ENCODE measurements around the gene HEATR5B. TPM values are rescaled to one million over a fixed set of nuclear protein-coding genes. Genes with fewer than 3 reads are reported as not detected.

Gene HEATR5B
- total RNA-seq, 1 experiment from 2014 or later: 13.1 TPM

- H3K4me3 ChIP-seq (ENCODE audit: low read depth, low read length, poor library complexity, severe bottlenecking): no peak overlapping the region
- no peak overlapping the region for H3K27ac ChIP-seq (ENCODE audit: low read depth, low read length, poor library complexity, severe bottlenecking)
- DNase-seq (ENCODE audit: low spot score): no peak
- no TSS peak for BruUV-seq (replicated peaks)
- ChIA-PET CTCF (no interaction called here), POLR2A (ENCODE audit: low non-redundant PET) (no interaction called here)
- H3K9me3 ChIP-seq (ENCODE audit: low read depth, low read length, poor library complexity, severe bottlenecking): no peaks in the 10 kb centered on the region
- intact Hi-C loops (cut with micrococcal nuclease; ENCODE audit: unreplicated experiment): no loop called here
- H3K27me3 ChIP-seq (replicated peaks; ENCODE audit: insufficient read depth, low read depth, low read length, poor library complexity): no peaks in the 10 kb centered on the region
- no peaks in the 10 kb centered on the region for H3K36me3 ChIP-seq (ENCODE audit: insufficient read depth, low read length, poor library complexity, severe bottlenecking)
- H3K4me1 ChIP-seq (ENCODE audit: insufficient read depth, low read length, poor library complexity, severe bottlenecking): peaks cover 3% of the 10 kb centered on the region
- no peak for TF ChIP-seq EZH2 (IDR thresholded peaks at IDR 0.05; ENCODE audit: borderline replicate concordance, low read depth, low read length, poor library complexity, severe bottlenecking)
- TF ChIP-seq, protein P1, sequence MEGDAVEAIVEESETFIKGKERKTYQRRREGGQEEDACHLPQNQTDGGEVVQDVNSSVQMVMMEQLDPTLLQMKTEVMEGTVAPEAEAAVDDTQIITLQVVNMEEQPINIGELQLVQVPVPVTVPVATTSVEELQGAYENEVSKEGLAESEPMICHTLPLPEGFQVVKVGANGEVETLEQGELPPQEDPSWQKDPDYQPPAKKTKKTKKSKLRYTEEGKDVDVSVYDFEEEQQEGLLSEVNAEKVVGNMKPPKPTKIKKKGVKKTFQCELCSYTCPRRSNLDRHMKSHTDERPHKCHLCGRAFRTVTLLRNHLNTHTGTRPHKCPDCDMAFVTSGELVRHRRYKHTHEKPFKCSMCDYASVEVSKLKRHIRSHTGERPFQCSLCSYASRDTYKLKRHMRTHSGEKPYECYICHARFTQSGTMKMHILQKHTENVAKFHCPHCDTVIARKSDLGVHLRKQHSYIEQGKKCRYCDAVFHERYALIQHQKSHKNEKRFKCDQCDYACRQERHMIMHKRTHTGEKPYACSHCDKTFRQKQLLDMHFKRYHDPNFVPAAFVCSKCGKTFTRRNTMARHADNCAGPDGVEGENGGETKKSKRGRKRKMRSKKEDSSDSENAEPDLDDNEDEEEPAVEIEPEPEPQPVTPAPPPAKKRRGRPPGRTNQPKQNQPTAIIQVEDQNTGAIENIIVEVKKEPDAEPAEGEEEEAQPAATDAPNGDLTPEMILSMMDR (conservative IDR thresholded peaks at IDR 0.05; ENCODE audit: low read depth, low read length): no peak
Measured at GRCh38 chr2:37080689-37081088, 3.5 kb downstream of the HEATR5B start.

DNA sequence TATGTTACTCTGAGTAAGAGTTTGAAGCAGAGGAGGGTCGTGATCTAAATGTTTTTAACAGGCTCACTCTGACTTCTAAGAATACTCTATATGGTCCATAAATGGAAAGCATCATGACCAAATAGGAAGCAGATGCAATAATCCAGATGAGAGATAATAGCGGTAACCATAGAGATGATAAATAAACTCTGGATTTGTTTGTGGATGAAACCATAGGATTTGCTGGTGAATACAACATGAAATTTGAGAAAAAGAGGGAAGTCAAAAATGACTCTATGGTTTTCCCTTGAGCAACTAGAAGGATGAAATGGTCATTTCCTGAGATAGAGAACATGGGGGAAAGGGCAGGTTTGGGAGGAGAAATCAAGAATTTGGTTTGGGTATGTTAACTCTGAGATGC, 3.9 kb downstream of the HEATR5B start:
- intact Hi-C loops (cut with micrococcal nuclease; ENCODE audit: unreplicated experiment): no loop called here
- CTCF ChIA-PET: no interaction called here
- no peaks in the 10 kb centered on the region for H3K27me3 ChIP-seq (replicated peaks; ENCODE audit: insufficient read depth, low read depth, low read length, poor library complexity)
- H3K4me1 ChIP-seq (ENCODE audit: insufficient read depth, low read length, poor library complexity, severe bottlenecking): peaks cover 3% of the 10 kb centered on the region
- peaks cover 2% of the 10 kb centered on the region for H3K36me3 ChIP-seq (ENCODE audit: insufficient read depth, low read length, poor library complexity, severe bottlenecking)
- H3K9me3 ChIP-seq (ENCODE audit: low read depth, low read length, poor library complexity, severe bottlenecking): no peaks in the 10 kb centered on the region
- no peak overlapping the region for H3K27ac ChIP-seq (ENCODE audit: low read depth, low read length, poor library complexity, severe bottlenecking)
- BruUV-seq (replicated peaks): no TSS peak
- POLR2A ChIA-PET (ENCODE audit: low non-redundant PET): no interaction called here
- no peak for DNase-seq (ENCODE audit: low spot score)
- H3K4me3 ChIP-seq (ENCODE audit: low read depth, low read length, poor library complexity, severe bottlenecking): no peak overlapping the region
- TF ChIP-seq EZH2 (IDR thresholded peaks at IDR 0.05; ENCODE audit: borderline replicate concordance, low read depth, low read length, poor library complexity, severe bottlenecking): no peak
- TF ChIP-seq, protein P1 (conservative IDR thresholded peaks at IDR 0.05; ENCODE audit: low read depth, low read length): no peak

GRCh38 chr2:37070931-37071330, 13.2 kb downstream of the HEATR5B start:
- POLR2A ChIA-PET (ENCODE audit: low non-redundant PET): no interaction called here
- no peaks in the 10 kb centered on the region for H3K4me1 ChIP-seq (ENCODE audit: insufficient read depth, low read length, poor library complexity, severe bottlenecking)
- no peaks in the 10 kb centered on the region for H3K27me3 ChIP-seq (replicated peaks; ENCODE audit: insufficient read depth, low read depth, low read length, poor library complexity)
- no peak for DNase-seq (ENCODE audit: low spot score)
- CTCF ChIA-PET: no interaction called here
- H3K27ac ChIP-seq (ENCODE audit: low read depth, low read length, poor library complexity, severe bottlenecking): no peak overlapping the region
- peaks cover 8% of the 10 kb centered on the region for H3K36me3 ChIP-seq (ENCODE audit: insufficient read depth, low read length, poor library complexity, severe bottlenecking)
- TF ChIP-seq, protein P1 (conservative IDR thresholded peaks at IDR 0.05; ENCODE audit: low read depth, low read length): no peak
- no peak for TF ChIP-seq EZH2 (IDR thresholded peaks at IDR 0.05; ENCODE audit: borderline replicate concordance, low read depth, low read length, poor library complexity, severe bottlenecking)
- no peaks in the 10 kb centered on the region for H3K9me3 ChIP-seq (ENCODE audit: low read depth, low read length, poor library complexity, severe bottlenecking)
- no peak overlapping the region for H3K4me3 ChIP-seq (ENCODE audit: low read depth, low read length, poor library complexity, severe bottlenecking)
- BruUV-seq (replicated peaks): no TSS peak
- intact Hi-C loops (cut with micrococcal nuclease; ENCODE audit: unreplicated experiment): loop anchor here (2.0 kb wide), 1 partner anchor 14 kb away; no protein-coding TSS in a partner anchor

All from A673 (cell line).